ENCODE measurements around the gene POU2F2. TPM values are rescaled to one million over a fixed set of nuclear protein-coding genes. Genes with fewer than 3 reads are reported as not detected.

Gene POU2F2
- total RNA-seq, 1 donor from 2014 or later = 1.6 TPM

GRCh38 chr19:42086770-42087550 lies 45.3 kb downstream of the POU2F2 start:
- Mint-ChIP-seq H3K27me3 (peaks cover 10% of the 10 kb centered on the region), H3K4me3 (ENCODE audit: low read depth) (no peak overlapping the region), H3K4me1 (ENCODE audit: low read depth) (peaks cover 2% of the 10 kb centered on the region), H3K36me3 (ENCODE audit: insufficient read depth) (peaks cover 6% of the 10 kb centered on the region), H3K27ac (no peak overlapping the region), H3K9me3 (ENCODE audit: low read depth) (no peaks in the 10 kb centered on the region)
- no peak for TF ChIP-seq CTCF (IDR thresholded peaks at IDR 0.05; ENCODE audit: unreplicated experiment)
- DNase-seq (ENCODE audit: low spot score, unreplicated experiment) = no peak

- no peak for DNase-seq (ENCODE audit: low spot score, unreplicated experiment)
- Mint-ChIP-seq H3K4me3 (ENCODE audit: low read depth) (no peak overlapping the region), H3K4me1 (ENCODE audit: low read depth) (peaks cover 5% of the 10 kb centered on the region), H3K9me3 (ENCODE audit: low read depth) (no peaks in the 10 kb centered on the region), H3K27ac (no peak overlapping the region), H3K36me3 (ENCODE audit: insufficient read depth) (peaks cover 13% of the 10 kb centered on the region), H3K27me3 (peaks cover 10% of the 10 kb centered on the region)
- no peak for TF ChIP-seq CTCF (IDR thresholded peaks at IDR 0.05; ENCODE audit: unreplicated experiment)
These were observed 46.0 kb downstream of the POU2F2 start for GRCh38 chr19:42086188-42086736.

DNA sequence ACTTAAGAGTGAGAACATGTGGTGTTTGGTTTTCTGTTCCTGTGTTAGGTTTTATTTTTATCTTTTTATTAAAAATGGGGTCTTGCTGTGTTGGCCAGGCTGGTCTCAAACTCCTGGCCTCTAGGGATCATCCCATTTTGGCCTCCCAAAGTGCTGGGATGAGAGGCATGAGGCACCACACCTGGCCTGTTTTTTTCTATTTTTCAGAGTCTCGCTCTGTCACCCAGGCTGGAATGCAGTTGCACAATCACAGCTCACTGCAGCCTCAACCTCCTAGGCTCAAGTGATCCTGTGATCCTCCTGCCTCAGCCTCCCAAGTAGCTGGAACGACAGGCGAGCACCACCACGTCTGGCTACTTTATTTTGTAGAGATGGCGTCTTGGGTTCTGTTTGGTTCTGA lies 48.7 kb downstream of the POU2F2 start:
- peaks cover 5% of the 10 kb centered on the region for H3K4me1 Mint-ChIP-seq (ENCODE audit: low read depth)
- no peak for DNase-seq (ENCODE audit: low spot score, unreplicated experiment)
- no peak for TF ChIP-seq CTCF (IDR thresholded peaks at IDR 0.05; ENCODE audit: unreplicated experiment)

GRCh38 chr19:42081584-42082203 lies 50.6 kb downstream of the POU2F2 start:
- Mint-ChIP-seq H3K4me1 (ENCODE audit: low read depth) (peaks cover 20% of the 10 kb centered on the region), H3K4me3 (ENCODE audit: low read depth) (no peak overlapping the region), H3K36me3 (ENCODE audit: insufficient read depth) (peaks cover 17% of the 10 kb centered on the region), H3K27me3 (no peaks in the 10 kb centered on the region), H3K9me3 (ENCODE audit: low read depth) (no peaks in the 10 kb centered on the region), H3K27ac (peak overlapping the region; percentile 87)
- peak; percentile 53 for TF ChIP-seq CTCF (IDR thresholded peaks at IDR 0.05; ENCODE audit: unreplicated experiment)
- no peak for DNase-seq (ENCODE audit: low spot score, unreplicated experiment)

More for the DNA sequence above, 48.7 kb downstream of the POU2F2 start:
- H3K9me3 Mint-ChIP-seq (ENCODE audit: low read depth) = no peaks in the 10 kb centered on the region
- no peak overlapping the region for H3K4me3 Mint-ChIP-seq (ENCODE audit: low read depth)
- no peaks in the 10 kb centered on the region for H3K27me3 Mint-ChIP-seq
- no peak overlapping the region for H3K27ac Mint-ChIP-seq
- H3K36me3 Mint-ChIP-seq (ENCODE audit: insufficient read depth) = peaks cover 14% of the 10 kb centered on the region

GRCh38 chr19:42080764-42081375 lies 51.4 kb downstream of the POU2F2 start:
- Mint-ChIP-seq H3K27me3 (no peaks in the 10 kb centered on the region), H3K36me3 (ENCODE audit: insufficient read depth) (peaks cover 17% of the 10 kb centered on the region), H3K4me3 (ENCODE audit: low read depth) (no peak overlapping the region), H3K27ac (no peak overlapping the region), H3K9me3 (ENCODE audit: low read depth) (no peaks in the 10 kb centered on the region), H3K4me1 (ENCODE audit: low read depth) (peaks cover 24% of the 10 kb centered on the region)
- no peak for TF ChIP-seq CTCF (IDR thresholded peaks at IDR 0.05; ENCODE audit: unreplicated experiment)
- DNase-seq (ENCODE audit: low spot score, unreplicated experiment) = no peak
